ENCODE results near the gene SEMA4B. TPM values are rescaled to one million over a fixed set of nuclear protein-coding genes. Genes with fewer than 3 reads are reported as not detected.

The SEMA4B gene
- polyA plus RNA-seq, 1 donor (not counting 4 experiments of a cell fraction or from before 2014, with no cell fraction given), result 58.7 TPM

GRCh38 chr15:90188914-90189748, 12.0 kb upstream of the SEMA4B start:
- Histone ChIP-seq H3K9ac (ENCODE audit: control insufficient read depth, extremely low read depth, insufficient read depth, low read length) (peak overlapping the region; percentile 8), H2AFZ (ENCODE audit: control insufficient read depth, low read length) (no peak overlapping the region), H3K27ac (ENCODE audit: control insufficient read depth, insufficient read depth, low read length) (peak overlapping the region; percentile 86), H3K36me3 (ENCODE audit: control insufficient read depth in 2 of 2, extremely low read depth in 1 of 2, insufficient read depth in 2 of 2, low read length in 2 of 2) (no peaks in the 10 kb centered on the region), H3K79me2 (ENCODE audit: control insufficient read depth, insufficient read depth, low read length) (peaks cover 57% of the 10 kb centered on the region), H3K4me2 (ENCODE audit: control insufficient read depth, extremely low read depth, insufficient read depth, low read depth, low read length) (peak overlapping the region; percentile 81), H3K9me3 (ENCODE audit: control insufficient read depth, low read depth, low read length) (no peaks in the 10 kb centered on the region), H3K4me3 (ENCODE audit: control insufficient read depth in 2 of 3, extremely low read depth in 1 of 3, insufficient read depth in 2 of 3, low read depth in 1 of 3, low read length in 3 of 3) (no peak overlapping the region), H3K4me1 (ENCODE audit: control insufficient read depth, extremely low read depth, insufficient read depth, low read length) (peaks cover 64% of the 10 kb centered on the region), H3K27me3 (ENCODE audit: control insufficient read depth, extremely low read depth, insufficient read depth, low read length) (no peaks in the 10 kb centered on the region), H4K20me1 (ENCODE audit: control insufficient read depth, extremely low read depth, insufficient read depth, low read length) (no peaks in the 10 kb centered on the region), H3K9me1 (ENCODE audit: control insufficient read depth, extremely low read depth, insufficient read depth, low read length) (peaks cover 2% of the 10 kb centered on the region)
- DNase-seq (ENCODE audit: low read depth, low spot score) (no peak), FAIRE-seq (no peak)
- dilution Hi-C loops (cut with MboI; ENCODE audit: extremely low pct_ligation_motif_present, low sequenced_read_pairs), result no loop called here
- no peak for TF ChIP-seq EZH2 (IDR thresholded peaks at IDR 0.05; ENCODE audit: low read length)

- DNase-seq (ENCODE audit: low read depth, low spot score) (no peak), FAIRE-seq (no peak)
- no peaks in the 10 kb centered on the region for H3K27me3 ChIP-seq (ENCODE audit: control insufficient read depth, extremely low read depth, insufficient read depth, low read length)
- H2AFZ ChIP-seq (ENCODE audit: control insufficient read depth, low read length), result no peak overlapping the region
- H3K4me3 ChIP-seq (ENCODE audit: control insufficient read depth in 2 of 3, extremely low read depth in 1 of 3, insufficient read depth in 2 of 3, low read depth in 1 of 3, low read length in 3 of 3), result no peak overlapping the region
- peaks cover 2% of the 10 kb centered on the region for H3K9me1 ChIP-seq (ENCODE audit: control insufficient read depth, extremely low read depth, insufficient read depth, low read length)
- H3K27ac ChIP-seq (ENCODE audit: control insufficient read depth, insufficient read depth, low read length), result peak overlapping the region; percentile 86
- H3K9me3 ChIP-seq (ENCODE audit: control insufficient read depth, low read depth, low read length), result no peaks in the 10 kb centered on the region
- H3K9ac ChIP-seq (ENCODE audit: control insufficient read depth, extremely low read depth, insufficient read depth, low read length), result peak overlapping the region; percentile 67
- H4K20me1 ChIP-seq (ENCODE audit: control insufficient read depth, extremely low read depth, insufficient read depth, low read length), result no peaks in the 10 kb centered on the region
- H3K36me3 ChIP-seq (ENCODE audit: control insufficient read depth in 2 of 2, extremely low read depth in 1 of 2, insufficient read depth in 2 of 2, low read length in 2 of 2), result no peaks in the 10 kb centered on the region
- dilution Hi-C loops (cut with MboI; ENCODE audit: extremely low pct_ligation_motif_present, low sequenced_read_pairs), result no loop called here
- H3K4me2 ChIP-seq (ENCODE audit: control insufficient read depth, extremely low read depth, insufficient read depth, low read depth, low read length), result peak overlapping the region; percentile 81
- peaks cover 60% of the 10 kb centered on the region for H3K4me1 ChIP-seq (ENCODE audit: control insufficient read depth, extremely low read depth, insufficient read depth, low read length)
- H3K79me2 ChIP-seq (ENCODE audit: control insufficient read depth, insufficient read depth, low read length), result peaks cover 56% of the 10 kb centered on the region
- TF ChIP-seq CTCF (optimal IDR thresholded peaks at IDR 0.05 in 1 of 3, IDR thresholded peaks at IDR 0.05 in 1 of 3, conservative IDR thresholded peaks at IDR 0.05 in 1 of 3; ENCODE audit: extremely low read depth in 1 of 3, insufficient read depth in 2 of 3, low read length in 3 of 3) (no peak), EZH2 (IDR thresholded peaks at IDR 0.05; ENCODE audit: low read length) (no peak)
Measured at GRCh38 chr15:90189781-90190467, 11.2 kb upstream of the SEMA4B start.

Data from keratinocyte (primary cell).